Right lobe of liver (tissue), 6 donors: ENCODE results near the gene CC2D2B. TPM values are rescaled to one million over a fixed set of nuclear protein-coding genes. Genes with fewer than 3 reads are reported as not detected.
"Not testable (repeated sequence)": the region's sequence is repeated elsewhere in the genome, so short reads cannot be mapped to it uniquely, and the experiment has no call there.

ENCODE experiments used
- ATAC-seq, 4 donors: fragments of 200-7000 bp; cut with Tn5 transposase; one replicate each; pipeline ENCODE4 v1.9.1; 2020; ENCODE audit warnings: mild to moderate bottlenecking in 4 of 4, moderate library complexity in 4 of 4
- DNase-seq, 3 donors: peaks; one replicate each; pipeline ENCODE4 v3.0.0-alpha.2; 2020
- H3K27ac ChIP-seq, 3 donors: fragments of 200-600 bp; one replicate each; pipeline ENCODE4 v1.8.0; 2022
- H3K27me3 ChIP-seq, 2 donors: fragments of 200-600 bp; one replicate each; pipeline ENCODE4 v1.8.0; 2022
- H3K36me3 ChIP-seq, 4 donors: fragments of 200-600 bp; sonication (generic) in 1 of 4; one replicate each; pipeline versions ENCODE4 v1.5.1 to v1.8.0; 2017 to 2022; ENCODE audit warnings: control low read depth in 1 of 4
- H3K4me1 ChIP-seq, 4 donors: fragments of 200-600 bp; sonication (generic) in 1 of 4; one replicate each; pipeline versions ENCODE4 v1.5.1 to v1.8.0; 2017 to 2022; ENCODE audit warnings: control low read depth in 1 of 4
- H3K4me3 ChIP-seq, 3 donors: fragments of 200-600 bp; one replicate each; pipeline ENCODE4 v1.8.0; 2022
- H3K9me3 ChIP-seq, 4 donors: fragments of 200-600 bp; sonication (generic) in 1 of 4; one replicate each; pipeline versions ENCODE4 v1.5.1 to v1.8.0; 2017 to 2022; ENCODE audit warnings: control low read depth in 1 of 4
- CTCF ChIP-seq, 4 donors: fragments of 200-600 bp in 3 of 4; fragments of 450-650 bp in 1 of 4; IDR thresholded peaks; one replicate each; pipeline versions ENCODE4 v1.5.1 to v1.8.0; 2016 to 2022; ENCODE audit warnings: antibody characterized with exemption in 4 of 4, mild to moderate bottlenecking in 2 of 4
- POLR2A ChIP-seq: fragments of 450-650 bp; IDR thresholded peaks from one replicate; pipeline ENCODE4 v1.6.1; 2017; ENCODE audit warnings: antibody characterized with exemption, mild to moderate bottlenecking
- WGBS: methylation state at CpG from one replicate; pipeline ENCODE4 v1.1.6; 2018; ENCODE audit warnings: low coverage, low lambda C conversion rate; ENCODE audit not compliant: insufficient coverage; ENCODE audit errors: missing lambda C conversion rate; 5-methylcytosine and 5-hydroxymethylcytosine counted together
- intact Hi-C, 2 donors: fragments of 100-400 bp; cut with DNase I; formaldehyde crosslinking; loops; one replicate each; pipeline versions ENCODE4 v1.11.2 to v1.14.1; 2022
- total RNA-seq, 6 experiments: library from RNA; depleted of rRNA in 2 of 6; stranded (reverse); fragments of >200 nt in 2 of 6; fragmentation: NEBNext Ultra II Directional in 3 of 6; extraction: Animal tissue kit (Norgen Biotek cat#: 25700) in 3 of 6; gene quantifications; one replicate each; pipeline versions ENCODE4 v1.1.0 to v1.2.4, GENCODE V29; 2016 to 2023
- donor health status: DM: no; HTN: yes; CAD: no.
- donor health status: DM: no; HTN: no; CAD: no.
- donor health status: DM: no; HTN: no; CAD: no.
- donor health status: DM: no; HTN: yes; CAD: no.
- donor health status: DM: no; HTN: yes; CAD: no.

CC2D2B gene
- total RNA-seq, 6 experiments from 2014 or later, result 0.10 to 0.86 (median 0.27) TPM; not detected in 2

GRCh38 chr10:95976362-95977229, 68.8 kb downstream of the CC2D2B start:
- WGBS, result 81% methylated on average over 7 of the region's 9 CpGs
- TF ChIP-seq POLR2A, result no peak
- H3K4me1 ChIP-seq, result no peaks in the 10 kb centered on the region
- H3K27me3 ChIP-seq, result no peaks in the 10 kb centered on the region
- DNase-seq (no peak), ATAC-seq (peak in 2 of 4 donors; percentile 63 to 69)
- no peaks in the 10 kb centered on the region for H3K9me3 ChIP-seq
- H3K36me3 ChIP-seq, result no peaks in the 10 kb centered on the region
- H3K4me3 ChIP-seq, result no peak overlapping the region
- intact Hi-C loops, result no loop called here
- no peak overlapping the region for H3K27ac ChIP-seq

GRCh38 chr10:95982200-95982599, 74.4 kb downstream of the CC2D2B start:
- TF ChIP-seq CTCF (IDR thresholded peaks at IDR 0.05), result no peak
- no peak for TF ChIP-seq POLR2A
- 100% methylated on average over 2 of the region's 2 CpGs for WGBS
- intact Hi-C loops, result no loop called here

GRCh38 chr10:95987685-95988426, 80.1 kb downstream of the CC2D2B start:
- H3K27ac ChIP-seq, result no peak overlapping the region
- H3K36me3 ChIP-seq, result no peaks in the 10 kb centered on the region
- 57% methylated on average over 2 of the region's 2 CpGs for WGBS
- H3K9me3 ChIP-seq, result no peaks in the 10 kb centered on the region
- intact Hi-C loops, result no loop called here
- TF ChIP-seq CTCF (IDR thresholded peaks at IDR 0.05) (no peak), POLR2A (no peak)
- no peaks in the 10 kb centered on the region for H3K4me1 ChIP-seq
- no peaks in the 10 kb centered on the region for H3K27me3 ChIP-seq
- ATAC-seq, result no peak
- DNase-seq, result no peak
- H3K4me3 ChIP-seq, result no peak overlapping the region

More at GRCh38 chr10:95982200-95982599, 74.4 kb downstream of the CC2D2B start:
- H3K36me3 ChIP-seq, result no peaks in the 10 kb centered on the region
- ATAC-seq (no peak), DNase-seq (no peak)
- H3K27ac ChIP-seq, result no peak overlapping the region
- H3K9me3 ChIP-seq, result no peaks in the 10 kb centered on the region
- H3K4me3 ChIP-seq, result no peak overlapping the region
- H3K4me1 ChIP-seq, result no peaks in the 10 kb centered on the region
- no peaks in the 10 kb centered on the region for H3K27me3 ChIP-seq

- Histone ChIP-seq H3K9me3 (no peaks in the 10 kb centered on the region), H3K27ac (no peak overlapping the region), H3K4me3 (no peak overlapping the region), H3K4me1 (no peaks in the 10 kb centered on the region), H3K27me3 (no peaks in the 10 kb centered on the region), H3K36me3 (no peaks in the 10 kb centered on the region)
- DNase-seq (no peak), ATAC-seq (no peak)
- TF ChIP-seq POLR2A (no peak), CTCF (IDR thresholded peaks at IDR 0.05) (no peak)
- WGBS, result 54% methylated on average over 3 of the region's 3 CpGs
- intact Hi-C loops, result no loop called here
Observed at GRCh38 chr10:95988702-95989101, 80.9 kb downstream of the CC2D2B start.

- 79% methylated on average over 7 of the region's 11 CpGs for WGBS
- H3K27me3 ChIP-seq, intact Hi-C loops, H3K4me1 ChIP-seq, H3K36me3 ChIP-seq, H3K9me3 ChIP-seq, H3K27ac ChIP-seq, DNase-seq, ATAC-seq, H3K4me3 ChIP-seq: not testable (repeated sequence)
Observed at GRCh38 chr10:95994376-95994775, 86.6 kb downstream of the CC2D2B start.
